CD14-positive monocyte (primary cell): ENCODE data around the gene IL1RAPL1. TPM values are rescaled to one million over a fixed set of nuclear protein-coding genes. Genes with fewer than 3 reads are reported as not detected.

ENCODE experiments used
- DNase-seq, 3 donors: peaks; one replicate each; pipeline ENCODE4 v3.0.0-alpha.2; 2011 to 2022
- H2AFZ ChIP-seq: 2 replicates; pipeline ENCODE4 v1.6.0; 2012; ENCODE audit warnings: mild to moderate bottlenecking, low read depth, low read length, inconsistent platforms; ENCODE audit not compliant: insufficient read depth, poor library complexity, severe bottlenecking
- H3K27ac ChIP-seq, 2 donors: 1 replicate in 1 of 2; 2 replicates in 1 of 2; pipeline ENCODE4 v1.5.1; 2012 to 2013; ENCODE audit warnings: low read length in 2 of 2, control low read depth in 1 of 2, inconsistent platforms in 1 of 2, low read depth in 1 of 2, mild to moderate bottlenecking in 1 of 2
- H3K27me3 ChIP-seq, 2 donors: one replicate each; pipeline versions ENCODE4 v1.6.0 to v1.6.1; 2011 to 2013; ENCODE audit warnings: low read length in 2 of 2; ENCODE audit not compliant: control insufficient read depth in 2 of 2, insufficient read depth in 2 of 2
- H3K36me3 ChIP-seq, 2 donors: replicated peaks in 1 of 2; 1 replicate in 1 of 2; 2 replicates in 1 of 2; pipeline versions ENCODE4 v1.5.1 to v1.6.1; 2012 to 2013; ENCODE audit warnings: low read length in 2 of 2, control low read depth in 1 of 2, inconsistent platforms in 1 of 2, mild to moderate bottlenecking in 1 of 2; ENCODE audit not compliant: insufficient read depth in 2 of 2, control insufficient read depth in 1 of 2
- H3K4me1 ChIP-seq, 2 donors: 1 replicate in 1 of 2; 2 replicates in 1 of 2; pipeline versions ENCODE4 v1.5.1 to v1.6.1; 2012 to 2013; ENCODE audit warnings: low read length in 2 of 2, control low read depth in 1 of 2, inconsistent platforms in 1 of 2, mild to moderate bottlenecking in 1 of 2, moderate library complexity in 1 of 2; ENCODE audit not compliant: insufficient read depth in 2 of 2, control insufficient read depth in 1 of 2
- H3K4me2 ChIP-seq: replicated peaks from 2 replicates; pipeline ENCODE3; 2012; ENCODE audit warnings: low read length, moderate library complexity, mild to moderate bottlenecking; ENCODE audit not compliant: poor library complexity, severe bottlenecking; ENCODE audit errors: extremely low read depth
- H3K4me3 ChIP-seq, 3 experiments: fragments of 200-600 bp in 1 of 3; sonication (generic) in 1 of 3; replicated peaks in 1 of 3; 1 replicate in 2 of 3; 2 replicates in 1 of 3; pipeline ENCODE4 v1.5.1; 2011 to 2013; ENCODE audit warnings: low read length in 3 of 3, mild to moderate bottlenecking in 3 of 3, control low read depth in 2 of 3, low read depth in 2 of 3, inconsistent platforms in 1 of 3, moderate library complexity in 1 of 3
- H3K79me2 ChIP-seq: 2 replicates; pipeline ENCODE4 v1.6.0; 2012; ENCODE audit warnings: mild to moderate bottlenecking, control low read depth, inconsistent platforms, low read length, moderate library complexity; ENCODE audit not compliant: insufficient read depth
- H3K9ac ChIP-seq: 2 replicates; pipeline ENCODE4 v1.6.0; 2017; ENCODE audit warnings: low read length, mild to moderate bottlenecking; ENCODE audit not compliant: insufficient read depth, poor library complexity, severe bottlenecking
- H3K9me3 ChIP-seq, 2 donors: replicated peaks in 1 of 2; 1 replicate in 1 of 2; 2 replicates in 1 of 2; pipeline versions ENCODE4 v1.5.1 to v1.6.1; 2012 to 2013; ENCODE audit warnings: low read length in 2 of 2, control low read depth in 1 of 2; ENCODE audit not compliant: control insufficient read depth in 1 of 2, insufficient read depth in 1 of 2
- H4K20me1 ChIP-seq: 2 replicates; pipeline ENCODE4 v1.6.0; 2012; ENCODE audit warnings: mild to moderate bottlenecking, low read length, control low read depth, moderate library complexity; ENCODE audit not compliant: insufficient read depth
- H3K27ac Mint-ChIP-seq, 7 donors: one replicate each; pipeline ENCODE4 v1.8.0; 2020; ENCODE audit warnings: mild to moderate bottlenecking in 7 of 7, mixed read lengths in 7 of 7, moderate library complexity in 6 of 7, inconsistent platforms in 2 of 7
- H3K27me3 Mint-ChIP-seq, 3 donors: one replicate each; pipeline ENCODE4 v1.8.0; 2021 to 2022; ENCODE audit warnings: low read depth in 3 of 3, mild to moderate bottlenecking in 3 of 3, mixed read lengths in 3 of 3, moderate library complexity in 3 of 3, inconsistent platforms in 1 of 3
- H3K36me3 Mint-ChIP-seq, 2 donors: one replicate each; pipeline ENCODE4 v1.8.0; 2020; ENCODE audit warnings: mixed read lengths in 2 of 2, inconsistent platforms in 1 of 2, mild to moderate bottlenecking in 1 of 2
- H3K4me1 Mint-ChIP-seq: one replicate; pipeline ENCODE4 v1.8.0; 2020; ENCODE audit warnings: mild to moderate bottlenecking, mixed read lengths
- H3K4me3 Mint-ChIP-seq, 2 donors: one replicate each; pipeline ENCODE4 v1.8.0; 2020; ENCODE audit warnings: mild to moderate bottlenecking in 2 of 2, mixed read lengths in 2 of 2, moderate library complexity in 1 of 2
- H3K9me3 Mint-ChIP-seq, 7 donors: one replicate each; pipeline ENCODE4 v1.8.0; 2020 to 2022; ENCODE audit warnings: mixed read lengths in 7 of 7, mild to moderate bottlenecking in 6 of 7, moderate library complexity in 6 of 7, inconsistent platforms in 2 of 7
- WGBS: methylation state at CpG from one replicate; pipeline ENCODE4 v1.1.5; 2013; ENCODE audit warnings: missing lambda C conversion rate; ENCODE audit not compliant: insufficient coverage; 5-methylcytosine and 5-hydroxymethylcytosine counted together
- intact Hi-C, 2 donors: fragments of 100-400 bp; cut with micrococcal nuclease; formaldehyde crosslinking; loops; one replicate each; pipeline versions ENCODE4 v1.15.0 to v1.15.1; 2023
- polyA plus RNA-seq, 3 donors: library from polyadenylated mRNA; depleted of rRNA in 1 of 3; unstranded in 2 of 3; stranded (reverse) in 1 of 3; fragments of 300-500 nt in 2 of 3; fragments of >200 nt in 1 of 3; fragmentation: Illumina TruSeq in 2 of 3; gene quantifications; 1 replicate in 2 of 3; 2 replicates in 1 of 3; pipeline ENCODE4 v1.2.3, GENCODE V29; 2012 to 2021
- TF ChIP-seq, protein P1 (sequence below): fragments of 200-600 bp; IDR thresholded peaks from one replicate; pipeline ENCODE4 v1.8.0; 2022; ENCODE audit warnings: antibody characterized with exemption, mild to moderate bottlenecking

IL1RAPL1 gene
- polyA plus RNA-seq, 3 donors = not detected

GRCh38 chrX:29407357-29407756, 820.1 kb downstream of the IL1RAPL1 start:
- TF ChIP-seq, protein P1, sequence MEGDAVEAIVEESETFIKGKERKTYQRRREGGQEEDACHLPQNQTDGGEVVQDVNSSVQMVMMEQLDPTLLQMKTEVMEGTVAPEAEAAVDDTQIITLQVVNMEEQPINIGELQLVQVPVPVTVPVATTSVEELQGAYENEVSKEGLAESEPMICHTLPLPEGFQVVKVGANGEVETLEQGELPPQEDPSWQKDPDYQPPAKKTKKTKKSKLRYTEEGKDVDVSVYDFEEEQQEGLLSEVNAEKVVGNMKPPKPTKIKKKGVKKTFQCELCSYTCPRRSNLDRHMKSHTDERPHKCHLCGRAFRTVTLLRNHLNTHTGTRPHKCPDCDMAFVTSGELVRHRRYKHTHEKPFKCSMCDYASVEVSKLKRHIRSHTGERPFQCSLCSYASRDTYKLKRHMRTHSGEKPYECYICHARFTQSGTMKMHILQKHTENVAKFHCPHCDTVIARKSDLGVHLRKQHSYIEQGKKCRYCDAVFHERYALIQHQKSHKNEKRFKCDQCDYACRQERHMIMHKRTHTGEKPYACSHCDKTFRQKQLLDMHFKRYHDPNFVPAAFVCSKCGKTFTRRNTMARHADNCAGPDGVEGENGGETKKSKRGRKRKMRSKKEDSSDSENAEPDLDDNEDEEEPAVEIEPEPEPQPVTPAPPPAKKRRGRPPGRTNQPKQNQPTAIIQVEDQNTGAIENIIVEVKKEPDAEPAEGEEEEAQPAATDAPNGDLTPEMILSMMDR = no peak
- H3K27me3 ChIP-seq = no peaks in the 10 kb centered on the region
- Mint-ChIP-seq H3K27me3 (peaks cover 0 to 2% (median 0%) of the 10 kb centered on the region in 3 donors), H3K9me3 (peaks cover 0 to 12% (median 8%) of the 10 kb centered on the region in 7 donors), H3K36me3 (no peaks in the 10 kb centered on the region), H3K4me3 (no peak overlapping the region), H3K27ac (no peak overlapping the region), H3K4me1 (no peaks in the 10 kb centered on the region)
- no peaks in the 10 kb centered on the region for H3K79me2 ChIP-seq
- H4K20me1 ChIP-seq = no peaks in the 10 kb centered on the region
- no CpG with 5 or more reads among the region's 4 CpGs for WGBS
- H3K9me3 ChIP-seq = no peaks in the 10 kb centered on the region
- H3K4me1 ChIP-seq = no peaks in the 10 kb centered on the region
- H2AFZ ChIP-seq = no peak overlapping the region
- H3K27ac ChIP-seq = no peak overlapping the region
- no peak overlapping the region for H3K4me2 ChIP-seq
- H3K36me3 ChIP-seq = no peaks in the 10 kb centered on the region
- no peak overlapping the region for H3K4me3 ChIP-seq
- intact Hi-C loops = no loop called here
- H3K9ac ChIP-seq = no peak overlapping the region
- DNase-seq = no peak

DNA sequence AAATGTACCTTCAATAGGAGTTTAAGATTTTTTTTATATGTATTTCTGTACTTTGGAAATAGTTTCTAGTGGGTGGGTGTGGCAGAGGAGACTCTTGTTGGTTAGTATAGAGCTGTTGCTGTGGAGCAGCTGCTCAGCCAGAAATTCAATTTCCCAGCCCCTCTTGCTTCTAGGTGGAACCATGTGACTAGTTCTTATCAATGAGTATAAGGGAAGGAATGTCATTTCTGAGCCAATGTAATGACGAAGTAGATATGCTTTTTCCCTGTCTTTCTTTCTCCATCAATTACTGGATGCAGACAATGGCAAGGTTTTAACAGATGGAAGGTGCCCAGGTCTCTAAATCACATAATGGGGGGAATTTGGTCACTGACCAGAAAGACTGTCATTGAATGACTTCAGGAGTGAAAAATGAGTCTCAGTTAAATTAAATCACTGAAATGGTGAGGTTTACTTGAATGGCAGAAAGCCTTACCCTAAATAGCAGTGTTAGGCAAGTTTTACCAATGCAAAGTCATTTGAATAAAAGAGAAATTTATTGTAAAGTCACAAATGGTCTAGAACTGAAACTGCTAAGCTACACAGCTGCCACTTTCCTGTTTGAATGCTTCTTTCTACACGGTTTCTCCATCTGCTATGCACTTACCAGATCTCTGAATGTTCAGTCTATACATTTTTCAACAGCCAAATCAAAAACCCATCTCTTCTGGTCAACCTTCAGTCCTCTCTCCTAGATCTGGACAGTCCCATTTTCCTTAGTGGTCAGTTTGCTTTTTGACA, 832.7 kb downstream of the IL1RAPL1 start:
- Mint-ChIP-seq H3K9me3 (peaks cover 0 to 12% (median 0%) of the 10 kb centered on the region in 7 donors), H3K4me3 (no peak overlapping the region), H3K27me3 (no peaks in the 10 kb centered on the region), H3K4me1 (no peaks in the 10 kb centered on the region), H3K36me3 (no peaks in the 10 kb centered on the region), H3K27ac (no peak overlapping the region)
- Histone ChIP-seq H3K36me3 (no peaks in the 10 kb centered on the region), H3K27ac (no peak overlapping the region), H3K9ac (no peak overlapping the region), H3K4me3 (no peak overlapping the region), H2AFZ (no peak overlapping the region), H4K20me1 (no peaks in the 10 kb centered on the region), H3K9me3 (no peaks in the 10 kb centered on the region), H3K4me1 (no peaks in the 10 kb centered on the region), H3K79me2 (no peaks in the 10 kb centered on the region), H3K4me2 (no peak overlapping the region), H3K27me3 (no peaks in the 10 kb centered on the region)
- DNase-seq = no peak
- intact Hi-C loops = no loop called here
- TF ChIP-seq, protein P1 = no peak
- WGBS = 33% methylated on average over 1 of the region's 2 CpGs
